GM12891 (cell line): ENCODE measurements around the gene TLR10.

ENCODE experiments used
- DNase-seq: peaks from one replicate; pipeline ENCODE4 v3.0.0; 2011; ENCODE audit warnings: low spot score; ENCODE audit not compliant: insufficient read length
- FAIRE-seq: peaks from 2 replicates; lab custom pipeline; 2011; peaks lifted over from hg19 to GRCh38; lab: Jason Lieb, UNC
- PAX5 ChIP-seq: IDR thresholded peaks from 2 replicates; pipeline ENCODE4 v1.6.1; 2011; ENCODE audit warnings: low read length, moderate library complexity, mild to moderate bottlenecking; ENCODE audit not compliant: insufficient read depth, severe bottlenecking
- POLR2A ChIP-seq: IDR thresholded peaks from 2 replicates; pipeline ENCODE4 v1.6.1; 2011; ENCODE audit warnings: low read depth, low read length, control low read depth
- POLR2AphosphoS5 ChIP-seq: IDR thresholded peaks from 2 replicates; pipeline ENCODE4 v1.6.1; 2011; ENCODE audit warnings: low read depth, low read length, control low read depth
- POU2F2 ChIP-seq: IDR thresholded peaks from 2 replicates; pipeline ENCODE4 v1.6.1; 2011; ENCODE audit warnings: low read depth, mild to moderate bottlenecking, control low read depth, low read length, moderate library complexity
- SPI1 ChIP-seq: IDR thresholded peaks from 2 replicates; pipeline ENCODE4 v1.6.1; 2011; ENCODE audit warnings: low read depth, low read length, control low read depth
- TAF1 ChIP-seq: IDR thresholded peaks from 2 replicates; pipeline ENCODE4 v1.6.1; 2011; ENCODE audit warnings: low read depth, low read length, control low read depth

Gene TLR10

GRCh38 chr4:38734446-38734845, 48.3 kb downstream of the TLR10 start:
- FAIRE-seq = no peak
- no peak for TF ChIP-seq POU2F2
- TF ChIP-seq POLR2A = no peak
- no peak for TF ChIP-seq TAF1
- no peak for TF ChIP-seq POLR2AphosphoS5
- TF ChIP-seq SPI1 = no peak
- no peak for TF ChIP-seq PAX5
- no peak for DNase-seq

GRCh38 chr4:38733663-38734062, 49.1 kb downstream of the TLR10 start:
- DNase-seq (no peak), FAIRE-seq (peak; percentile 83)
- no peak for TF ChIP-seq POU2F2

- FAIRE-seq = peak; percentile 95
- DNase-seq = peak; percentile 49
- peak; percentile 18; the same call in 1 of the 2 replicates for TF ChIP-seq SPI1
- TF ChIP-seq POU2F2 = peak; percentile 96
- TF ChIP-seq TAF1 = no peak
- TF ChIP-seq POLR2AphosphoS5 = no peak
- peak; percentile 38 for TF ChIP-seq PAX5
- TF ChIP-seq POLR2A = no peak
Measured at GRCh38 chr4:38730830-38731646, 51.8 kb downstream of the TLR10 start.

- FAIRE-seq (no peak), DNase-seq (no peak)
- TF ChIP-seq POLR2A (no peak), SPI1 (no peak), POLR2AphosphoS5 (no peak), PAX5 (no peak), POU2F2 (no peak), TAF1 (no peak)
Measured at GRCh38 chr4:38730493-38730829, 52.3 kb downstream of the TLR10 start.

GRCh38 chr4:38728631-38729141, 54.1 kb downstream of the TLR10 start:
- TF ChIP-seq SPI1 = no peak
- no peak for TF ChIP-seq POU2F2
- no peak for TF ChIP-seq POLR2AphosphoS5
- TF ChIP-seq POLR2A = no peak
- no peak for TF ChIP-seq PAX5
- TF ChIP-seq TAF1 = no peak
- FAIRE-seq (no peak), DNase-seq (no peak)

GRCh38 chr4:38724475-38724808, 58.3 kb downstream of the TLR10 start:
- no peak for DNase-seq
- no peak for FAIRE-seq
- TF ChIP-seq SPI1 (no peak), POU2F2 (no peak), POLR2AphosphoS5 (no peak), TAF1 (no peak), PAX5 (no peak), POLR2A (no peak)

- no peak for DNase-seq
- no peak for TF ChIP-seq TAF1
- TF ChIP-seq SPI1 = no peak
- no peak for TF ChIP-seq POU2F2
- TF ChIP-seq POLR2AphosphoS5 = no peak
- no peak for TF ChIP-seq POLR2A
- no peak for TF ChIP-seq PAX5
- FAIRE-seq = no peak
Measured at GRCh38 chr4:38723726-38724474, 58.9 kb downstream of the TLR10 start.

GRCh38 chr4:38723114-38723513, 59.7 kb downstream of the TLR10 start:
- DNase-seq = no peak
- TF ChIP-seq TAF1 (no peak), PAX5 (no peak), POU2F2 (no peak), POLR2AphosphoS5 (no peak), POLR2A (no peak), SPI1 (no peak)
- FAIRE-seq = no peak
